K562 (cell line): ENCODE measurements around the gene LYRM1.

Source experiments
- ATF1 ChIP-seq, 2 experiments: fragments of 450-650 bp in 1 of 2; IDR thresholded peaks; 2 replicates each; pipeline ENCODE4 v1.6.1; 2016; ENCODE audit warnings: missing compliant biosample characterization in 1 of 2, missing genetic modification characterization in 1 of 2
- CUX1 ChIP-seq: fragments of 200-800 bp; sonication (Bioruptor generic); IDR thresholded peaks from 2 replicates; pipeline ENCODE4 v1.6.1; 2016; ENCODE audit warnings: missing genetic modification characterization, missing compliant biosample characterization
- KDM1A ChIP-seq, 2 experiments: fragments of 450-650 bp; IDR thresholded peaks; 2 replicates each; pipeline ENCODE4 v1.6.1; 2016; ENCODE audit warnings: mild to moderate bottlenecking in 2 of 2
- POLR2A ChIP-seq: fragments of 450-650 bp; conservative IDR thresholded peaks from 2 replicates; pipeline ENCODE4 v1.6.1; 2016
- TARDBP ChIP-seq: fragments of 450-650 bp; IDR thresholded peaks from 2 replicates; pipeline ENCODE4 v1.6.1; 2016
- ZBTB49 ChIP-seq: sonication (generic); formaldehyde crosslinking; IDR thresholded peaks from 2 replicates; pipeline ENCODE4 v1.8.0; 2022; ENCODE audit warnings: missing genetic modification reagents, mild to moderate bottlenecking, borderline replicate concordance
- ZNF174 ChIP-seq: fragments of 250-450 bp; sonication (Bioruptor Pico); IDR thresholded peaks from 2 replicates; pipeline ENCODE4 v1.4.0; 2020; ENCODE audit warnings: mild to moderate bottlenecking

- TF ChIP-seq ZNF174 (no peak), KDM1A (IDR thresholded peaks at IDR 0.05) (no peak), CUX1 (CRISPR knock-in tag) (no peak), ZBTB49 (CRISPR knock-in tag) (no peak), POLR2A (no peak), ATF1 (CRISPR knock-in tag; IDR thresholded peaks at IDR 0.05) (no peak), ATF1 (tag; IDR thresholded peaks at IDR 0.05) (no peak), TARDBP (no peak)
Observed at GRCh38 chr16:20851601-20852000, 49.0 kb upstream of the LYRM1 start.
